HFF-Myc (cell line): Measurements from ENCODE around the gene CAMK2A.
"Not testable (repeated sequence)": the region's sequence is repeated elsewhere in the genome, so short reads cannot be mapped to it uniquely, and the experiment has no call there.

Experiments
- DNase-seq: peaks from one replicate; pipeline ENCODE4 v3.0.0-alpha.2; 2011; ENCODE audit warnings: low read depth; ENCODE audit errors: extremely low read depth
- H3K4me3 ChIP-seq: replicated peaks from 2 replicates; pipeline ENCODE4 v1.5.1; 2011; ENCODE audit warnings: low read depth, mild to moderate bottlenecking, control low read depth, low read length
- CTCF ChIP-seq: IDR thresholded peaks from 2 replicates; pipeline ENCODE4 v1.5.1; 2012; ENCODE audit warnings: mild to moderate bottlenecking, low read depth, low read length, control low read depth; ENCODE audit errors: missing control alignments

CAMK2A gene

GRCh38 chr5:150252489-150252888 lies 37.1 kb downstream of the CAMK2A start:
- no peak for TF ChIP-seq CTCF
- no peak overlapping the region for H3K4me3 ChIP-seq
- no peak for DNase-seq

- DNase-seq = no peak
- H3K4me3 ChIP-seq = no peak overlapping the region
- TF ChIP-seq CTCF = no peak
Measured at GRCh38 chr5:150251504-150251903, 38.1 kb downstream of the CAMK2A start.

- no peak for DNase-seq
- TF ChIP-seq CTCF = no peak
- no peak overlapping the region for H3K4me3 ChIP-seq
Measured at GRCh38 chr5:150249744-150250143, 39.8 kb downstream of the CAMK2A start.

- DNase-seq = no peak
- no peak overlapping the region for H3K4me3 ChIP-seq
- no peak for TF ChIP-seq CTCF
Measured at GRCh38 chr5:150248946-150249345, 40.6 kb downstream of the CAMK2A start.

- DNase-seq = not testable (repeated sequence)
Measured at GRCh38 chr5:150248493-150248892, 41.1 kb downstream of the CAMK2A start.

GRCh38 chr5:150247726-150248125 lies 41.8 kb downstream of the CAMK2A start:
- TF ChIP-seq CTCF = no peak
- no peak for DNase-seq
- H3K4me3 ChIP-seq = no peak overlapping the region

More at GRCh38 chr5:150248493-150248892, 41.1 kb downstream of the CAMK2A start:
- H3K4me3 ChIP-seq = not testable (repeated sequence)

GRCh38 chr5:150246835-150247234 lies 42.7 kb downstream of the CAMK2A start:
- DNase-seq = no peak
- H3K4me3 ChIP-seq = no peak overlapping the region
- TF ChIP-seq CTCF = no peak
